Mucosa of descending colon (tissue), 3 donors: ENCODE data around the gene FBXO28. TPM values are rescaled to one million over a fixed set of nuclear protein-coding genes. Genes with fewer than 3 reads are reported as not detected.

Source experiments
- ATAC-seq: fragments of 200-7000 bp; cut with Tn5 transposase; one replicate; pipeline ENCODE4 v1.9.1; 2020; ENCODE audit warnings: mild to moderate bottlenecking, moderate library complexity
- DNase-seq, 3 donors: peaks; one replicate each; pipeline ENCODE4 v3.0.0-alpha.2; 2020
- H3K36me3 ChIP-seq: fragments of 200-600 bp; one replicate; pipeline ENCODE4 v1.8.0; 2021; ENCODE audit warnings: low read depth, mild to moderate bottlenecking
- H3K4me1 ChIP-seq: fragments of 200-600 bp; one replicate; pipeline ENCODE4 v1.8.0; 2021; ENCODE audit warnings: low read depth, mild to moderate bottlenecking
- H3K4me3 ChIP-seq: fragments of 200-600 bp; one replicate; pipeline ENCODE4 v1.8.0; 2021; ENCODE audit warnings: mild to moderate bottlenecking
- H3K9me3 ChIP-seq: fragments of 200-600 bp; one replicate; pipeline ENCODE4 v1.8.0; 2021; ENCODE audit warnings: mild to moderate bottlenecking
- intact Hi-C, 2 donors: fragments of 100-400 bp; cut with DNase I in 1 of 2; cut with micrococcal nuclease in 1 of 2; formaldehyde crosslinking; loops; one replicate each; pipeline versions ENCODE4 v1.11.0 to v1.11.1; 2022; cut with DNase I, micrococcal nuclease
- total RNA-seq, 3 donors: library from RNA; stranded (reverse); fragmentation: NEBNext Ultra II Directional in 2 of 3; extraction: Animal tissue kit (Norgen Biotek cat#: 25700) in 2 of 3; gene quantifications; one replicate each; pipeline versions ENCODE4 v1.2.1 to v1.2.4, GENCODE V29; 2021 to 2023
- TF ChIP-seq, protein P1 (sequence below): fragments of 200-600 bp; IDR thresholded peaks from one replicate; pipeline ENCODE4 v1.8.0; 2022; ENCODE audit warnings: antibody characterized with exemption, mild to moderate bottlenecking
- donor health status: DM: no; HTN: no; CAD: no; lungs with moderate emphysema.
- donor health status: DM: no; HTN: no; CAD: no.
- donor health status: DM: no; HTN: yes; CAD: no.

Gene FBXO28
- total RNA-seq, 3 donors from 2014 or later: 31.5 to 35.0 (median 31.6) TPM

- no peaks in the 10 kb centered on the region for H3K36me3 ChIP-seq
- DNase-seq (no peak), ATAC-seq (no peak)
- no peaks in the 10 kb centered on the region for H3K9me3 ChIP-seq
- intact Hi-C loops: no loop called here
- no peak overlapping the region for H3K4me3 ChIP-seq
- TF ChIP-seq, protein P1, sequence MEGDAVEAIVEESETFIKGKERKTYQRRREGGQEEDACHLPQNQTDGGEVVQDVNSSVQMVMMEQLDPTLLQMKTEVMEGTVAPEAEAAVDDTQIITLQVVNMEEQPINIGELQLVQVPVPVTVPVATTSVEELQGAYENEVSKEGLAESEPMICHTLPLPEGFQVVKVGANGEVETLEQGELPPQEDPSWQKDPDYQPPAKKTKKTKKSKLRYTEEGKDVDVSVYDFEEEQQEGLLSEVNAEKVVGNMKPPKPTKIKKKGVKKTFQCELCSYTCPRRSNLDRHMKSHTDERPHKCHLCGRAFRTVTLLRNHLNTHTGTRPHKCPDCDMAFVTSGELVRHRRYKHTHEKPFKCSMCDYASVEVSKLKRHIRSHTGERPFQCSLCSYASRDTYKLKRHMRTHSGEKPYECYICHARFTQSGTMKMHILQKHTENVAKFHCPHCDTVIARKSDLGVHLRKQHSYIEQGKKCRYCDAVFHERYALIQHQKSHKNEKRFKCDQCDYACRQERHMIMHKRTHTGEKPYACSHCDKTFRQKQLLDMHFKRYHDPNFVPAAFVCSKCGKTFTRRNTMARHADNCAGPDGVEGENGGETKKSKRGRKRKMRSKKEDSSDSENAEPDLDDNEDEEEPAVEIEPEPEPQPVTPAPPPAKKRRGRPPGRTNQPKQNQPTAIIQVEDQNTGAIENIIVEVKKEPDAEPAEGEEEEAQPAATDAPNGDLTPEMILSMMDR: no peak
- H3K4me1 ChIP-seq: no peaks in the 10 kb centered on the region
Measured at GRCh38 chr1:224138198-224138597, 24.3 kb downstream of the FBXO28 start.

DNA sequence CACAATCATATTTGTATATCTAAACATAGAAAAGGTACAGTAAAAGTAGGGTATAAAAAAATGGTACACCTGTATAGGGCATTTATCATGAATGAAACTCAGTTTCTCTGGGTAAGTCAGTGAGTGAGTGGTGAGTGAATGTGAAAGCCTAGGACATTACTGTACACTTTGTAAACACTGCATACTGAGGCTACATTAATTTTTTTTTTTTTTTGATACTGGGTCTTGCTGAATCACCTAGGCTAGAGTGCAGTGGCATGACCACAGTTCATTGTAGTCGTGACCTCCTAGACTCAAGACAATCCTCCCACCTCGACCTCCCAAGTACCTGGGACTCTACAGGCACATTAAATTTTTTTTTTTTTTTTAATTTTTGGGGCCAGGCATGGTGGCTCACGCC, 27.8 kb downstream of the FBXO28 start:
- DNase-seq (no peak), ATAC-seq (no peak)
- intact Hi-C loops: no loop called here
- TF ChIP-seq, protein P1: no peak
- Histone ChIP-seq H3K4me3 (no peak overlapping the region), H3K36me3 (no peaks in the 10 kb centered on the region), H3K4me1 (no peaks in the 10 kb centered on the region), H3K9me3 (no peaks in the 10 kb centered on the region)

- ATAC-seq (no peak), DNase-seq (no peak)
- intact Hi-C loops: no loop called here
- TF ChIP-seq, protein P1: no peak
- Histone ChIP-seq H3K36me3 (no peaks in the 10 kb centered on the region), H3K4me3 (no peak overlapping the region), H3K9me3 (no peaks in the 10 kb centered on the region), H3K4me1 (no peaks in the 10 kb centered on the region)
Measured at GRCh38 chr1:224149709-224150108, 35.8 kb downstream of the FBXO28 start.

DNA sequence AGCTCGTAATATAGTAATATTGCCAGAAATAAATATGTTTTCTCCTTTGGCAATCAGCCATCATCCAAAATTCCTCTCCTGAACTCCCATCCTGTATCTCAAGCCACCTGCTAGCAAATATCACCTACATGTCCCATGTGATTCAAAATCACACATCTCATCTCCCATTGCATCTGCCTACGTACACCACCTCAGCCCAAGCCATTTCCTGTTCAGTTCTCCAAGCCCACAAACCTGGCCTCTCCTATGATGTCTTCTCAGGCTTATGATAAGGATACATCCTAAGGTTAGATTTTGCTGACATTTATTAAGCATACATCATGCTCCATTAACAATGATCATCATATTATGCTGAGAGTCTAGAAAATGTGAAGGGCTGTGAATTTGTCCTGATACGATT, 37.2 kb downstream of the FBXO28 start:
- H3K9me3 ChIP-seq: no peaks in the 10 kb centered on the region
- TF ChIP-seq, protein P1: no peak
- H3K36me3 ChIP-seq: no peaks in the 10 kb centered on the region
- H3K4me3 ChIP-seq: no peak overlapping the region
- ATAC-seq (no peak), DNase-seq (no peak)
- intact Hi-C loops: no loop called here
- no peaks in the 10 kb centered on the region for H3K4me1 ChIP-seq

DNA sequence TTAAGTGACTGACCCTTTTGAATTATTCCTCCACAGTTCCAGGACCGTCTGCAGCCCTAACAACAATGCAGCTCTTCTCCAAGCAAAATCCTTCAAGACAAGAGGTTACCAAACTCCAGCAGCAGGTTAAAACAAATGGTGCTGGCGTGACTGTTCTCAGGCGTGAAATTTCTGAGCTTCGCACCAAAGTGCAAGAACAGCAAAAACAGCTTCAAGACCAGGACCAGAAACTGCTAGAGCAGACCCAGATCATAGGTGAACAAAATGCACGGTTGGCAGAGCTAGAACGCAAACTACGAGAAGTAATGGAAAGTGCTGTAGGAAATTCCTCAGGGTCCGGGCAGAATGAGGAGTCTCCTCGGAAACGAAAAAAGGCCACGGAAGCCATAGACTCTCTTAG, 43.4 kb downstream of the FBXO28 start:
- H3K4me3 ChIP-seq: no peak overlapping the region
- TF ChIP-seq, protein P1: no peak
- H3K4me1 ChIP-seq: no peaks in the 10 kb centered on the region
- intact Hi-C loops: no loop called here
- H3K36me3 ChIP-seq: no peaks in the 10 kb centered on the region
- no peak for DNase-seq
- no peaks in the 10 kb centered on the region for H3K9me3 ChIP-seq
- ATAC-seq: no peak

DNA sequence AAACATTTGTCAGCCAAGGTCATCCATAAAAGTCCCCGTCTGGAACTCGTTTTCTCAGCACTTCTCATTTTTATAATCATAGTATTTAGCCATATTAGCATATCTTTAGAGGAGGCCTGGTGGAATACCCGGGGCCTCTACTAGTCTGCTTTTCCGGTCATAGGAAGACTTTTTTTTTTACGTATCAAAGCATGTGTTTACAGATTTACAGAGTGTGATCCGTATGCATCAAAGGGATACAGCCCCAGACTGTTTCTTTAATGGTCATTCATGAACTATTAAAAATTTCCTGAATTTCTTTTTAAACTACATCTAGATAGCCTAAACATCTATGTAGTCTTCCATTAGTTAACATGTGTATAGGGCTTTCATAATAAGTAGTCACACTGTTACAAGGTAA, 45.6 kb downstream of the FBXO28 start:
- Histone ChIP-seq H3K9me3 (no peaks in the 10 kb centered on the region), H3K4me1 (no peaks in the 10 kb centered on the region), H3K36me3 (no peaks in the 10 kb centered on the region), H3K4me3 (no peak overlapping the region)
- DNase-seq (no peak), ATAC-seq (no peak)
- TF ChIP-seq, protein P1: no peak
- intact Hi-C loops: no loop called here
